Tibial artery (tissue), 4 donors: Measurements from ENCODE around the gene LAMB2.

Source experiments
- DNase-seq, 2 donors: peaks; one replicate each; pipeline ENCODE4 v3.0.0-alpha.2; 2019
- H3K27ac ChIP-seq, 2 donors: fragments of 200-600 bp; sonication (generic) in 1 of 2; 1 replicate in 1 of 2; 2 replicates in 1 of 2; pipeline ENCODE4 v1.5.1; 2018 to 2019; ENCODE audit warnings: mild to moderate bottlenecking in 1 of 2
- H3K27me3 ChIP-seq, 2 donors: fragments of 200-600 bp; sonication (generic) in 1 of 2; one replicate each; pipeline versions ENCODE4 v1.5.1 to v1.6.0; 2016 to 2019
- H3K36me3 ChIP-seq, 3 donors: fragments of 200-600 bp; sonication (generic) in 2 of 3; one replicate each; pipeline ENCODE4 v1.5.1; 2016 to 2019; ENCODE audit warnings: mild to moderate bottlenecking in 2 of 3
- H3K4me1 ChIP-seq, 4 donors: fragments of 200-600 bp; sonication (generic) in 2 of 4; 1 replicate in 3 of 4; 2 replicates in 1 of 4; pipeline ENCODE4 v1.5.1; 2016 to 2019
- H3K4me3 ChIP-seq, 2 donors: fragments of 200-600 bp; sonication (generic) in 1 of 2; 1 replicate in 1 of 2; 2 replicates in 1 of 2; pipeline ENCODE4 v1.5.1; 2018 to 2019; ENCODE audit warnings: mild to moderate bottlenecking in 2 of 2
- H3K9me3 ChIP-seq, 3 donors: fragments of 200-600 bp; sonication (generic) in 1 of 3; one replicate each; pipeline ENCODE4 v1.5.1; 2016 to 2019
- CTCF ChIP-seq, 2 experiments: fragments of 200-600 bp in 1 of 2; fragments of 450-650 bp in 1 of 2; IDR thresholded peaks; one replicate each; pipeline ENCODE4 v1.5.1; 2017 to 2019; ENCODE audit warnings: antibody characterized with exemption in 2 of 2, mild to moderate bottlenecking in 1 of 2, moderate library complexity in 1 of 2
- intact Hi-C: fragments of 100-400 bp; cut with DNase I; formaldehyde crosslinking; loops from one replicate; pipeline ENCODE4 v1.15.0; 2023; ENCODE audit warnings: low total_unique reads

LAMB2 gene

GRCh38 chr3:49132073-49132436 lies 795 bp downstream of the LAMB2 start:
- peak overlapping the region; percentile 92 to 93 for H3K27ac ChIP-seq
- H3K36me3 ChIP-seq = peaks cover 33 to 47% (median 35%) of the 10 kb centered on the region in 3 donors

DNA sequence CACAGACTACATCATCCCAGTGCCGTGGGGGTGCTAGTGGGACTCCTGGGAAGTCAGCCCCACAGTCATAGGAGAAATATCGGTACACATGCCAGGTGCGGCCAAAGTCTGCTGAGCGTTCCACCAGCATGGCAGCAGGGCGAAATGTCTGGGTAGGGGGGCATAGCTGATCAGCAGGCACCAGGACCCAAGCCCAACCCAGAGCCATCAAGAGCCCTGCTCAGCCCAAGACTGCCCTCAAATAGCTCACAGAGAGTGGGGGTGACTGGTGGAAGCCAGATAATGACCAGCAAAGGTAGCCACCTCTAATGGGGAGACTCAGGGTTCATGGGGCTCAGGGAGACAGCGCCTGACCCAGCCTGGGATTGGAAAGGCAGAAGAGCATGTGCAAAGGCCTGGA lies 1.3 kb downstream of the LAMB2 start:
- Histone ChIP-seq H3K9me3 (no peaks in the 10 kb centered on the region), H3K27ac (peak overlapping the region; percentile 92 to 93), H3K36me3 (peaks cover 35 to 52% (median 40%) of the 10 kb centered on the region in 3 donors), H3K4me3 (peak overlapping the region; percentile 72 to 78), H3K27me3 (no peaks in the 10 kb centered on the region), H3K4me1 (peaks cover 0 to 51% (median 37%) of the 10 kb centered on the region in 4 donors)
- no peak for DNase-seq
- intact Hi-C loops = loop anchor here (5.0 kb wide), 1 partner anchor 34 kb away; no protein-coding TSS in a partner anchor
- TF ChIP-seq CTCF (IDR thresholded peaks at IDR 0.05) = no peak

More at GRCh38 chr3:49132073-49132436, 795 bp downstream of the LAMB2 start:
- intact Hi-C loops = loop anchor here (5.0 kb wide), 1 partner anchor 35 kb away; no protein-coding TSS in a partner anchor
- H3K4me3 ChIP-seq = peak overlapping the region; percentile 72 to 78
- peaks cover 0 to 51% (median 37%) of the 10 kb centered on the region in 4 donors for H3K4me1 ChIP-seq
- H3K27me3 ChIP-seq = no peaks in the 10 kb centered on the region
- TF ChIP-seq CTCF (IDR thresholded peaks at IDR 0.05) = no peak
- no peak for DNase-seq
- no peaks in the 10 kb centered on the region for H3K9me3 ChIP-seq

GRCh38 chr3:49131040-49131439 lies 1.8 kb downstream of the LAMB2 start:
- Histone ChIP-seq H3K27ac (peak overlapping the region; percentile 92 to 93), H3K36me3 (peaks cover 40 to 57% (median 46%) of the 10 kb centered on the region in 3 donors), H3K9me3 (no peaks in the 10 kb centered on the region), H3K27me3 (no peaks in the 10 kb centered on the region), H3K4me3 (peak overlapping the region; percentile 72 to 78), H3K4me1 (peaks cover 0 to 51% (median 37%) of the 10 kb centered on the region in 4 donors)
- intact Hi-C loops = loop anchor here (5.0 kb wide), 1 partner anchor 34 kb away; no protein-coding TSS in a partner anchor
- no peak for TF ChIP-seq CTCF (IDR thresholded peaks at IDR 0.05)
- no peak for DNase-seq

- intact Hi-C loops = no loop called here
- H3K4me3 ChIP-seq = no peak overlapping the region
- no peaks in the 10 kb centered on the region for H3K9me3 ChIP-seq
- H3K27ac ChIP-seq = no peak overlapping the region
- DNase-seq = no peak
- H3K4me1 ChIP-seq = peaks cover 0 to 17% (median 7%) of the 10 kb centered on the region in 4 donors
- peaks cover 76 to 92% (median 87%) of the 10 kb centered on the region in 3 donors for H3K36me3 ChIP-seq
- no peak for TF ChIP-seq CTCF (IDR thresholded peaks at IDR 0.05)
- no peaks in the 10 kb centered on the region for H3K27me3 ChIP-seq
Observed at GRCh38 chr3:49124991-49125670, 7.7 kb downstream of the LAMB2 start.

- Histone ChIP-seq H3K4me3 (no peak overlapping the region), H3K4me1 (peaks cover 4 to 18% (median 10%) of the 10 kb centered on the region in 4 donors), H3K27me3 (no peaks in the 10 kb centered on the region), H3K9me3 (no peaks in the 10 kb centered on the region), H3K36me3 (peaks cover 69 to 82% (median 78%) of the 10 kb centered on the region in 3 donors), H3K27ac (no peak overlapping the region)
- no peak for TF ChIP-seq CTCF (IDR thresholded peaks at IDR 0.05)
- DNase-seq = no peak
- intact Hi-C loops = no loop called here
Observed at GRCh38 chr3:49124203-49124602, 8.6 kb downstream of the LAMB2 start.
